Psoas muscle (tissue), 8 donors: Measurements from ENCODE around the gene MORF4L1. TPM values are rescaled to one million over a fixed set of nuclear protein-coding genes. Genes with fewer than 3 reads are reported as not detected.
"Not testable (repeated sequence)": the region's sequence is repeated elsewhere in the genome, so short reads cannot be mapped to it uniquely, and the experiment has no call there.

ENCODE experiments used
- ATAC-seq, 4 donors: fragments of 200-7000 bp; cut with Tn5 transposase; one replicate each; pipeline ENCODE4 v1.9.1; 2020; ENCODE audit warnings: moderate library complexity in 3 of 4, mild to moderate bottlenecking in 2 of 4
- DNase-seq, 2 donors: peaks; one replicate each; pipeline ENCODE4 v3.0.0-alpha.2; 2020
- H3K27ac ChIP-seq: fragments of 200-600 bp; one replicate; pipeline ENCODE4 v1.8.0; 2022
- H3K27me3 ChIP-seq, 3 donors: fragments of 200-600 bp in 1 of 3; one replicate each; pipeline versions ENCODE4 v1.6.1 to v1.8.0; 2013 to 2022; ENCODE audit warnings: low read length in 2 of 3, mild to moderate bottlenecking in 2 of 3, moderate library complexity in 1 of 3; ENCODE audit not compliant: insufficient read depth in 3 of 3
- H3K36me3 ChIP-seq, 2 donors: fragments of 200-600 bp in 1 of 2; one replicate each; pipeline versions ENCODE4 v1.6.1 to v1.8.0; 2013 to 2022; ENCODE audit warnings: low read depth in 1 of 2, mild to moderate bottlenecking in 1 of 2, moderate library complexity in 1 of 2; ENCODE audit not compliant: insufficient read depth in 1 of 2
- H3K4me1 ChIP-seq: fragments of 200-600 bp; one replicate; pipeline ENCODE4 v1.8.0; 2022
- H3K4me3 ChIP-seq: fragments of 200-600 bp; one replicate; pipeline ENCODE4 v1.8.0; 2022; ENCODE audit warnings: mild to moderate bottlenecking
- H3K9me3 ChIP-seq: fragments of 200-600 bp; one replicate; pipeline ENCODE4 v1.8.0; 2022
- WGBS, 3 donors: extraction: QIAGEN DNeasy Blood & Tissue Kit; methylation state at CpG; one replicate each; pipeline versions ENCODE4 v1.1.6 to v1.1.7; 2013; 5-methylcytosine and 5-hydroxymethylcytosine counted together
- intact Hi-C, 2 donors: fragments of 100-400 bp; cut with DNase I; formaldehyde crosslinking; loops; one replicate each; pipeline versions ENCODE4 v1.11.0 to v1.14.2; 2022
- polyA plus RNA-seq, 3 donors: library from polyadenylated mRNA; stranded (reverse); fragments of 200-250 nt; gene quantifications; one replicate each; pipeline ENCODE4 v1.2.3, GENCODE V29; 2013
- total RNA-seq, 4 donors: library from RNA; stranded (reverse); fragmentation: NEBNext Ultra II Directional in 2 of 4; extraction: Animal tissue kit (Norgen Biotek cat#: 25700) in 2 of 4; gene quantifications; one replicate each; pipeline versions ENCODE4 v1.2.1 to v1.2.4, GENCODE V29; 2021 to 2023
- TF ChIP-seq, protein P1 (sequence below): fragments of 200-600 bp; IDR thresholded peaks from one replicate; pipeline ENCODE4 v1.8.0; 2022; ENCODE audit warnings: antibody characterized with exemption
- donor health status: healthy with polysubstance abuse.
- donor health status: DM: no; HTN: no; CAD: no; lungs with moderate emphysema.
- donor health status: Bipolar disorder and iron deficiency.
- donor health status: healthy.
- donor health status: DM: yes; HTN: yes; CAD: no.
- donor health status: DM: no; HTN: no; CAD: no.
- donor health status: DM: no; HTN: no; CAD: no.
- donor health status: DM: yes; HTN: yes; CAD: no.

Gene MORF4L1
- total and polyA plus RNA-seq, 7 donors = 262 to 679 (median 327) TPM

DNA sequence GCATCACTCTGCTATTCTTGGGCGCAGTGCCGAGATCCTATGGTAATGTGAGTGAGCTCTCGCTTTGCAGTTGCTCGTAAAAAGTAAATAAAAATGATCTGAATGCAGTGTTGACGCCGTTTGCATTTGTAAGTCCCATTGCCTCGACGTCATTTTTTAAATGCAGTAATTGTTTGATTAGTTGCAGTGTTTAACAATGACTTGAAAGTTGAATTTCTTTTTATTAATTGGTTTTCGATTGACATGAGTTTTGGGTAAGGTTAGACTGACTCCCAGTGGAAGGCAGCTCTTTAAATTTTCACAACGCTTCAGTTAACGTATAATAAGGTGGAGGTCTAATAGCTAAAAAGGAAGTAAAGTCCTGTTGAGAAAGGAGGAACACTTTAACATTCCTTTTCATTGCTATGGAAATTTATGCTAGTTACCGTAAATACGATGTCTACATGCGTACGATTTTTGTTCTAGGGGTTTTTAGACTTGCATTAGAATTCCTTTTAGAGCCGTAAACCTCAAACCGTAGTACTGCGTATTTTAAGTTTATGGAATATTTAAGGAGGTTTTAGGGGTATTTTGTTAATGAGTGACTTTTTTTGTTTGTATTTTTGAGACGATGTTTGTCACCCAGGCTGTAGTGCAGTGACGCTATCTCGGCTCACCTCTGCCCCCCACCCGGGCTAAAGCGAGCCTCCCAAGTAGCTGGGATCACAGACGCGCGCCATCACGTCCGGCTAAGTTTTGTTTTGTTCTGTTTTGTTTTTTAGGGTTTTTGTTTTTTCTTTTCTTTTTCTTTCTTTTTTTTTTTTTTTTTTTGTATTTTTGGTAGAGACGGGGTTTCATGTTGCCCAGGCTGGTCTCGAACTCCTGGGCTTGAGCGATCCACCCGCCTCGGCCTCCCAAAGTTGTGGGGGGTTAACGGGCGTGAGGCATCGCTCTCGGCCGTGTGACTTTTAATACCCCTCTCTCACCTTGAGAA, 1.4 kb downstream of the MORF4L1 start:
- 2 to 5% (median 2%) methylated on average over 38 of the region's 38 CpGs for WGBS, 3 donors
- Histone ChIP-seq H3K27me3 (no peaks in the 10 kb centered on the region), H3K9me3 (no peaks in the 10 kb centered on the region), H3K36me3 (no peaks in the 10 kb centered on the region), H3K4me3 (peak overlapping the region; percentile 84), H3K4me1 (peaks cover 40% of the 10 kb centered on the region), H3K27ac (peak overlapping the region; percentile 99)
- TF ChIP-seq, protein P1, sequence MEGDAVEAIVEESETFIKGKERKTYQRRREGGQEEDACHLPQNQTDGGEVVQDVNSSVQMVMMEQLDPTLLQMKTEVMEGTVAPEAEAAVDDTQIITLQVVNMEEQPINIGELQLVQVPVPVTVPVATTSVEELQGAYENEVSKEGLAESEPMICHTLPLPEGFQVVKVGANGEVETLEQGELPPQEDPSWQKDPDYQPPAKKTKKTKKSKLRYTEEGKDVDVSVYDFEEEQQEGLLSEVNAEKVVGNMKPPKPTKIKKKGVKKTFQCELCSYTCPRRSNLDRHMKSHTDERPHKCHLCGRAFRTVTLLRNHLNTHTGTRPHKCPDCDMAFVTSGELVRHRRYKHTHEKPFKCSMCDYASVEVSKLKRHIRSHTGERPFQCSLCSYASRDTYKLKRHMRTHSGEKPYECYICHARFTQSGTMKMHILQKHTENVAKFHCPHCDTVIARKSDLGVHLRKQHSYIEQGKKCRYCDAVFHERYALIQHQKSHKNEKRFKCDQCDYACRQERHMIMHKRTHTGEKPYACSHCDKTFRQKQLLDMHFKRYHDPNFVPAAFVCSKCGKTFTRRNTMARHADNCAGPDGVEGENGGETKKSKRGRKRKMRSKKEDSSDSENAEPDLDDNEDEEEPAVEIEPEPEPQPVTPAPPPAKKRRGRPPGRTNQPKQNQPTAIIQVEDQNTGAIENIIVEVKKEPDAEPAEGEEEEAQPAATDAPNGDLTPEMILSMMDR = no peak
- no peak for DNase-seq
- intact Hi-C loops = loop anchor here in 1 of 2 donors (10.0 kb wide), 1 partner anchor 109 kb away; no protein-coding TSS in a partner anchor
- peak in 1 of 4 donors; percentile 45 for ATAC-seq

DNA sequence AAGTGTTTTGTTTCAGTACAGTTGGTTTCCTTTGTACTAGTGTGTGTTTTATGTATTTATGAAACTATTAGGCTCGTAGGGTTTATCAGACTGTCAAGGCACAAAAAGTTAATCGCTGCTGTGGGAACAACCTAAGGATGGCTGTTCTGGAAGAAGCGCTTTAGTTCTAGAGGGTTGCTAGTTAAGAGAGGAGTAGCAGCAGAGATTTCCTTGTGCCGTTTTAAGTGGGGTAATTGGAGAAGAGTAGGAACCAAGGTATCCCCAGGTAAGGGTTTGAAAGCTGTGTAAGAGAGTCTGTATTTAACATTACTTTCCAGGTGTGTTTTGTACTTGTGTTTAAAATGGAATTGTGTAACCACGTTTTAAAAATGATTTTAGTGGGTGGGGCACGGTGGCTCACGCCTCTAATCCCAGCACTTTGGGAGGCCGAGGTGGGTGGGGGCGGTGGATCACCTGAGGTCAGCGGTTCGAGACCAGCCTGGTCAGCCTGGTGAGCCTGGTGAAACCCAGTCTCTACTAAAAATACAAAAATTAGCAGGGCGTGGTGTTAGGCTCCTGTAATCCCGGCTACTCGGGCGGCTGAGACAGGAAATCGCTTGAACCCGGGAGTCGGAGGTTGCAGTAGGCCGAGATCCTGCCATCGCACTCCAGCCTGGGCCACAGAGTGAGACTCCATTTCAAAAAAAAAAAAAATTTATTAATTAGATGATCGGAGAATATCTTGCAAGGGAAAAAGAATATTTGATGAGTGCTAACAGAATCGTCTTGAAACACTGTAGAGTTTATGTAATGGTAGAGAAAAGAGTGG, 2.6 kb downstream of the MORF4L1 start:
- H3K4me3 ChIP-seq = peak overlapping the region; percentile 84
- no peaks in the 10 kb centered on the region for H3K9me3 ChIP-seq
- DNase-seq (no peak), ATAC-seq (no peak)
- TF ChIP-seq, protein P1 = no peak
- H3K4me1 ChIP-seq = peaks cover 51% of the 10 kb centered on the region
- intact Hi-C loops = loop anchor here in 1 of 2 donors (10.0 kb wide), 1 partner anchor 111 kb away; no protein-coding TSS in a partner anchor
- H3K36me3 ChIP-seq = peaks cover 0 to 2% of the 10 kb centered on the region in 2 donors
- WGBS, 3 donors = 57 to 66% (median 60%) methylated on average over 22 of the region's 22 CpGs
- peak overlapping the region; percentile 99 for H3K27ac ChIP-seq
- no peaks in the 10 kb centered on the region for H3K27me3 ChIP-seq

- Histone ChIP-seq H3K4me1 (peaks cover 61% of the 10 kb centered on the region), H3K36me3 (peaks cover 0 to 19% of the 10 kb centered on the region in 2 donors), H3K4me3 (peak overlapping the region; percentile 84)
- intact Hi-C loops = loop anchor here in 1 of 2 donors (10.0 kb wide), 1 partner anchor 112 kb away; no protein-coding TSS in a partner anchor
- not testable (repeated sequence) for H3K27me3 ChIP-seq, H3K9me3 ChIP-seq, ATAC-seq, H3K27ac ChIP-seq, DNase-seq
- 80 to 86% (median 82%) methylated on average over 12 to 14 of the region's 14 CpGs for WGBS, 3 donors
Measured at GRCh38 chr15:78876954-78877353, 4.3 kb downstream of the MORF4L1 start.

DNA sequence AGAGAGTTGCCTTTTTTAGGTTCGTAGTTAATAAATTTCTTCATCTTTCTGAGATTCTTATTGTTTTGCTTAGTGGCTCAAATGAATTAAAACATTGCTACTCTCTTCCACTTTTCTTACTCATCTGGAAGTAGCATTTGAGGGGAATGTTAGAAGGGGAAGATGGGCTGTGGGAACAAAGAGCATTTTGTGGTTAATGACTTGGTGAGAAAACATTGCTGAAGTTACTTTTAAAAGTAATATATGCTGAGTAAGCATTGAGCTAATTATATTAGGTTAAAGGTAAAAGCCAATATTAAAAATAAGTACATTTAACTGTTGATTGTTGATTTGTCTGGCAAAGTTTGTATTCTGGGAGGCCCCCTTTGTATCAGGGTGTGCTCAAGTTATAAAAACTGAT, 5.7 kb downstream of the MORF4L1 start:
- Histone ChIP-seq H3K27ac (no peak overlapping the region), H3K9me3 (no peaks in the 10 kb centered on the region), H3K27me3 (no peaks in the 10 kb centered on the region), H3K4me1 (peaks cover 74% of the 10 kb centered on the region), H3K36me3 (peaks cover 0 to 33% of the 10 kb centered on the region in 2 donors), H3K4me3 (peak overlapping the region; percentile 84)
- 38 to 56% (median 44%) methylated on average over 1 of the region's 1 CpG for WGBS, 3 donors
- ATAC-seq (no peak), DNase-seq (no peak)
- TF ChIP-seq, protein P1 = no peak
- intact Hi-C loops = loop anchor here in 1 of 2 donors (10.0 kb wide), 1 partner anchor 114 kb away; no protein-coding TSS in a partner anchor
